Fibroblast of the aortic adventitia (primary cell): ENCODE measurements around the gene AKR1A1. TPM values are rescaled to one million over a fixed set of nuclear protein-coding genes. Genes with fewer than 3 reads are reported as not detected.
A peak's percentile ranks its signal among the peaks of the same experiment; 100 is the strongest.

Experiments used
- DNase-seq: peaks from one replicate; pipeline ENCODE4 v3.0.0-alpha.2; 2010; ENCODE audit warnings: low read depth
- H3K4me3 ChIP-seq: 2 replicates; pipeline ENCODE4 v1.5.1; 2011; ENCODE audit warnings: low read depth, mild to moderate bottlenecking, control low read depth, low read length, moderate library complexity
- total RNA-seq: library from RNA; depleted of rRNA; stranded (reverse); fragments of >200 nt; gene quantifications from 2 replicates; pipeline ENCODE4 v1.2.3, GENCODE V29; 2012; ENCODE audit warnings: low replicate concordance
- TF ChIP-seq, protein P1 (sequence below): IDR thresholded peaks from 2 replicates; pipeline ENCODE4 v1.5.1; 2011; ENCODE audit warnings: mild to moderate bottlenecking, low read length, control low read depth, inconsistent platforms; ENCODE audit not compliant: insufficient read depth

AKR1A1 gene
- total RNA-seq, 1 donor: 128 TPM

DNA sequence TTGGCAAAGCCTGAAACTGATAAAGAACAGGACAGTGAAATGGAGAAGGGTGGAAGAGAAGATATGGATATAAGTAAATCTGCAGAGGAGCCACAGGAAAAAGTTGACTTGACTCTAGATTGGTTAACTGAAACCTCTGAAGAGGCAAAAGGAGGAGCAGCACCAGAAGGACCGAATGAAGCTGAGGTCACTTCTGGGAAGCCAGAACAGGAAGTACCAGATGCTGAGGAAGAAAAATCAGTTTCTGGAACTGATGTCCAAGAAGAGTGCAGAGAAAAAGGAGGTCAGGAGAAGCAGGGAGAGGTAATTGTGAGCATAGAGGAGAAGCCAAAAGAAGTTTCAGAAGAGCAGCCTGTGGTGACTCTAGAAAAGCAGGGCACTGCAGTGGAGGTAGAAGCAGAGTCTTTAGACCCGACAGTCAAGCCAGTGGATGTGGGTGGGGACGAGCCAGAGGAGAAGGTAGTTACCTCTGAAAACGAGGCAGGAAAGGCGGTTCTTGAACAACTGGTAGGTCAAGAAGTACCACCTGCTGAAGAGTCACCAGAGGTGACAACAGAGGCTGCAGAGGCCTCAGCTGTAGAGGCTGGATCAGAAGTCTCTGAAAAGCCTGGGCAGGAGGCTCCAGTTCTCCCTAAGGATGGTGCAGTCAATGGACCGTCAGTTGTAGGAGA is 56.9 kb downstream of the AKR1A1 start:
- TF ChIP-seq, protein P1, sequence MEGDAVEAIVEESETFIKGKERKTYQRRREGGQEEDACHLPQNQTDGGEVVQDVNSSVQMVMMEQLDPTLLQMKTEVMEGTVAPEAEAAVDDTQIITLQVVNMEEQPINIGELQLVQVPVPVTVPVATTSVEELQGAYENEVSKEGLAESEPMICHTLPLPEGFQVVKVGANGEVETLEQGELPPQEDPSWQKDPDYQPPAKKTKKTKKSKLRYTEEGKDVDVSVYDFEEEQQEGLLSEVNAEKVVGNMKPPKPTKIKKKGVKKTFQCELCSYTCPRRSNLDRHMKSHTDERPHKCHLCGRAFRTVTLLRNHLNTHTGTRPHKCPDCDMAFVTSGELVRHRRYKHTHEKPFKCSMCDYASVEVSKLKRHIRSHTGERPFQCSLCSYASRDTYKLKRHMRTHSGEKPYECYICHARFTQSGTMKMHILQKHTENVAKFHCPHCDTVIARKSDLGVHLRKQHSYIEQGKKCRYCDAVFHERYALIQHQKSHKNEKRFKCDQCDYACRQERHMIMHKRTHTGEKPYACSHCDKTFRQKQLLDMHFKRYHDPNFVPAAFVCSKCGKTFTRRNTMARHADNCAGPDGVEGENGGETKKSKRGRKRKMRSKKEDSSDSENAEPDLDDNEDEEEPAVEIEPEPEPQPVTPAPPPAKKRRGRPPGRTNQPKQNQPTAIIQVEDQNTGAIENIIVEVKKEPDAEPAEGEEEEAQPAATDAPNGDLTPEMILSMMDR: no peak
- no peak overlapping the region for H3K4me3 ChIP-seq
- DNase-seq: no peak

DNA sequence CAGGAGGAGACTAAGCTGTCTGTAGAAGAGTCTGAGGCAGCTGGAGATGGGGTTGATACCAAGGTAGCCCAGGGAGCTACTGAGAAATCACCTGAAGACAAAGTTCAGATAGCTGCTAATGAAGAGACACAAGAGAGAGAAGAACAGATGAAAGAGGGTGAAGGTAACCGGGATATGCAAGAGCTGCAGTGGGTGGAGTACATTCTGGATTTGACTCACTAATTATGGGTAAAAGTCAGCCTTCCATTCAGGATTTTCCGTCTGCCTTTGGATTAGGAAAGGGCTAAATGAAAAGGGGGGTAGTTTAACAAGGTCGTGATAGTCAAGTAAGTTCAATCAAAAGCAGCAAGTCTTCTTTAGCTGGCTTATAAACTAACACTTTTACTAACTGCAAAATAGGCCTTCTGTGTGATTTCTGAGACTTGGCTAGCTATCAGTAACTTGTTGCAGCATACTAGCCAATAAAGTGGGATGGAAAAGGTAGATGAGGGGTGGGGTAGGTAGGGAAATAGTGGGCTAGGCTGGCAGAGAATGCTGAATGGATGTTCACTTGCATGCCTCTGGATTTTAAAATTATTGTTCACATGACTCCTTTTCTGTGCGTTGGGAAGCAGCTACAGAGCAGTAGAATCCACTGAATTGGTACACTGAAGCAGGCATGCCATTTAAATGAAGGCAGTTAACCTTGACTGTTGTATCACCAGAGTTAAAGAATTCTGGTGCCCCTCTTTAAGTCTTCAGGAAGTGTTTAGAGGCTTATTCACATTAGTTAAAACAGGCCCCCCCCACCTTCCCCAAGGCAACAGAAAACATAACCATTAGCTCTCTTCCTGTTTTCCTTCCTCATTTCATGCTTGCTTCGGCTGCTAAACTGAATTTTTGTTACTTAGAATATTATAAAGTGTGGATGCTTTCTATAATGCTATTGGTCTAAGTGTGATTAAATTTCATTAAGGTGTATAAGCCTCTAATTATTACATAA is 57.8 kb downstream of the AKR1A1 start:
- no peak overlapping the region for H3K4me3 ChIP-seq
- TF ChIP-seq, protein P1: no peak
- no peak for DNase-seq

DNA sequence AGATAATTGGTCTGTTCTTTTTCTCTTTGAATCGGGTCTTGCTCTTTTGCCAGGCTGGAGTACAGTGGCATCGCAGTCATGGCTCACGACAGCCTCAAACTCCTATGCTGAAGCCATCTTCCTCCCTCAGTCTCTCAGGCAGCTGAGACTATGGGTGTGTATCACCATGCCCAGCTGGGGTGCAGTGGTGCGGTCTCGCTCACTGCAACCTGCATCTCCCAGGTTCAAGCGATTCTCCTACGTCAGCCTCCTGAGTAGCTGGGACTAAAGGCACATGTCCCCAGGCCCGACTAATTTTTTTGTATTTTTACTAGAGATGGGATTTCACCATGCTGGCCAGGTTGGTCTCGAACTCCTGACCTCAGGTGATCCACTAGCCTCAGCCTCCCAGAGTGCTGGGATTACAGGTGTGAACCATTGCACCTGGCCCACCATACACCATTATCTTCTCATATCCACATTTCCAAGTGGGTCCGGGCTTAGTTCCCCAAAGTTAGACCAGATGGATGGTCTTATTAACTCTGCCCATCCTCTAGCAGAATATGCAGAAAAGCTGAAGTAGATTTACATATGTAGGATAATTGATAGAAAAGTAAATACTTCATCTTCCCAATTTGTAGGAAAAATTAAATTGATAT is 60.1 kb downstream of the AKR1A1 start:
- no peak for DNase-seq
- TF ChIP-seq, protein P1: no peak
- no peak overlapping the region for H3K4me3 ChIP-seq

DNA sequence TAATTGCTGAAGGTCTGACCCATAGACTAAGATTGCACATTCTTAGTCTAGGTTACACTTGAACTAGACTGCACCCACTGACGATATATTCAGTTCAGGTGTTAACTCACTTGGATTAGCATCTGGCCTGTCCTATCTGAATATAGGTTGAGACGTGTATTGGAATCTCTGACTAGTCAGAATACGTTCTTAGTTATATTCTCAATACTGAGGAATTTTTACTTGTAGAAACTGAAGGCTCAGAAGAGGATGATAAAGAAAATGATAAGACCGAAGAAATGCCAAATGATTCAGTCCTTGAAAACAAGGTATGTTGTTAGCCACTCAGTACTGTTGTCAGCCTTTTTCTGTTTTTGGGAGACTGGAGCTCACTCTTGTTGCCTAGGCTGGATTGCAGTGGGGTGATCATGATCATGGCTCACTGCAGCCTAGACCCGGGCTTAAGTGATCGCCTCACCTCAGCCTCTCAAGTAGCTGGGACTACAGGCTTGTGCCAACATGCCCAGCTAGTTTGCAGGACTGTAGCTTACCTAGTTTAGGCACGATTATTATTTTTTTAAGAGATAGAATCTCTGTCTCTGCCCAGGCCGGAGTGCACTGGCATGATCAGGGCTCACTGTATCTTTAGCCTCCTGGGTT is 62.4 kb downstream of the AKR1A1 start:
- H3K4me3 ChIP-seq: no peak overlapping the region
- no peak for DNase-seq
- TF ChIP-seq, protein P1: no peak

DNA sequence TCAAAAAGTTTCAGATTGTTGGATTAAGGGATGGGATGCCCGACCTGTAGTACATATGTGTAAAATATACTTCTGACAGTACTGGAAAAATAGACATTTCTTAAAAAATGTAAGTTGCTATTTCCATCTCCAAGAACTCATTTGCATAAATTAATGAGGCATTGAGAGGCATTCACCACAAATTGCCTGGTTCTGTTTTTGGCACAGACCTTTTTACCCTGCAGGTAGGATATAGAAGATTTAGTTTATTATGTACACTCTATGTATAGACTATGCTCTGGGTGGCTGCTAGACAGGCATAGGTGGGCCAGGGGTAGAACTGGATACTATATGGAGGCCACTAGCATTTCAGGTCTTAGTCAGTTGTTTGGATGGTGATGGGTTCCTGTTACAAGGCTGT is 65.3 kb downstream of the AKR1A1 start:
- DNase-seq: no peak
- TF ChIP-seq, protein P1: no peak
- no peak overlapping the region for H3K4me3 ChIP-seq

DNA sequence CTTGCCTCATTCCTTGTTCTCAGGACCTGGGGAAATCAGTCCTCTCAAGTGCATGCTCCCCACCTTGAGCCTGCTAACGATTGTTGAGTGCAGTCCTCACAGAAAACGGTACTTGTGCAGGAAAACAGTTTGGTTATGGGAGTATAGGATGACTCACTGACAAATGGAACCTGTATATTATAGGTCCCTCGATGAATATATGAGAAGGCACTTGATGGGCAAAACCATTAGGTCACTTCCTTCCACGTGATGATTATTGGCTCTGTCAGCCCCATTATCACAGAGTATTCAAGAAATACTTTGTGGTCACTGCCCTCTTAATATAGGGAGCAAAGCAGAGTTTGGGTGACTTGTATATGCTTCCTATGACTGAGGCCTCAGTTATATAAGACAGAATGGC is 67.0 kb downstream of the AKR1A1 start:
- H3K4me3 ChIP-seq: no peak overlapping the region
- DNase-seq: peak; percentile 33
- TF ChIP-seq, protein P1: no peak
